HEK293 (cell line): ENCODE results near the gene LMOD3.

Source experiments
- CTCF ChIA-PET: fragments of 350-600 bp; formaldehyde crosslinking; extraction: SDS; loops from one replicate; lab custom pipeline; 2021; ENCODE audit warnings: antibody characterized with exemption; lab: Yijun Ruan, JAX
- POLR2A ChIA-PET: fragments of 300-600 bp; formaldehyde crosslinking; extraction: SDS; loops from one replicate; lab custom pipeline; 2020; ENCODE audit warnings: antibody characterized with exemption, inconsistent platforms; lab: Yijun Ruan, JAX
- H3K27ac ChIP-seq: fragments of 200-500 bp; sonication (Bioruptor generic); 2 replicates; pipeline ENCODE4 v1.5.1; 2014; ENCODE audit warnings: low read depth, low read length, control low read depth, inconsistent platforms; ENCODE audit errors: extremely low read depth
- H3K36me3 ChIP-seq, 2 experiments: fragments of 200-500 bp in 1 of 2; sonication (Bioruptor generic) in 1 of 2; 1 replicate in 1 of 2; 2 replicates in 1 of 2; pipeline ENCODE4 v1.5.1; 2014 to 2017; ENCODE audit warnings: inconsistent platforms in 2 of 2, low read length in 2 of 2; ENCODE audit not compliant: control insufficient read depth in 2 of 2, insufficient read depth in 1 of 2
- H3K4me1 ChIP-seq: fragments of 200-500 bp; sonication (Bioruptor generic); 2 replicates; pipeline ENCODE4 v1.5.1; 2014; ENCODE audit warnings: mild to moderate bottlenecking, low read length, inconsistent platforms; ENCODE audit not compliant: control insufficient read depth, insufficient read depth
- H3K4me3 ChIP-seq: 2 replicates; pipeline ENCODE4 v1.5.1; 2011; ENCODE audit warnings: low read depth, mild to moderate bottlenecking, control low read depth, low read length, moderate library complexity
- H3K9me3 ChIP-seq: fragments of 200-500 bp; sonication (Bioruptor generic); 2 replicates; pipeline ENCODE4 v1.5.1; 2014; ENCODE audit warnings: low read depth, low read length, inconsistent platforms; ENCODE audit not compliant: control insufficient read depth, insufficient read depth
- FEZF1 ChIP-seq: fragments of 450-650 bp; formaldehyde crosslinking; IDR thresholded peaks from 2 replicates; pipeline ENCODE4 v1.5.1; 2016; ENCODE audit warnings: missing biosample characterization, missing genetic modification characterization
- GLIS1 ChIP-seq: fragments of 450-650 bp; formaldehyde crosslinking; IDR thresholded peaks from 2 replicates; pipeline ENCODE4 v1.5.1; 2016; ENCODE audit warnings: missing biosample characterization, missing genetic modification characterization
- HOXA7 ChIP-seq: sonication (generic); formaldehyde crosslinking; IDR thresholded peaks from 2 replicates; pipeline ENCODE4 v1.8.1; 2022; ENCODE audit warnings: missing genetic modification reagents, borderline replicate concordance
- IKZF3 ChIP-seq: fragments of 450-650 bp; IDR thresholded peaks from 2 replicates; pipeline ENCODE4 v1.5.0; 2018; ENCODE audit warnings: missing biosample characterization, mild to moderate bottlenecking, missing genetic modification characterization, moderate library complexity
- MZF1 ChIP-seq: fragments of 450-650 bp; formaldehyde crosslinking; IDR thresholded peaks from 2 replicates; pipeline ENCODE4 v1.5.1; 2017; ENCODE audit warnings: missing biosample characterization, missing genetic modification characterization, borderline replicate concordance
- OSR2 ChIP-seq: fragments of 450-650 bp; formaldehyde crosslinking; IDR thresholded peaks from 2 replicates; pipeline ENCODE4 v1.5.1; 2016; ENCODE audit warnings: missing biosample characterization, missing genetic modification characterization
- TRIM28 ChIP-seq: IDR thresholded peaks from 2 replicates; pipeline ENCODE4 v1.6.1; 2011; ENCODE audit warnings: low read length, control low read depth, borderline replicate concordance
- YY1 ChIP-seq: fragments of 450-650 bp; formaldehyde crosslinking; IDR thresholded peaks from 2 replicates; pipeline ENCODE4 v1.5.1; 2018; ENCODE audit warnings: missing biosample characterization, missing genetic modification characterization
- ZBTB17 ChIP-seq: fragments of 450-650 bp; formaldehyde crosslinking; IDR thresholded peaks from 2 replicates; pipeline ENCODE4 v1.5.1; 2016; ENCODE audit warnings: missing biosample characterization, missing genetic modification characterization
- ZBTB20 ChIP-seq: fragments of 450-650 bp; formaldehyde crosslinking; IDR thresholded peaks from 2 replicates; pipeline ENCODE4 v1.5.1; 2016; ENCODE audit warnings: missing biosample characterization, missing genetic modification characterization
- ZBTB7A ChIP-seq: fragments of 450-650 bp; formaldehyde crosslinking; IDR thresholded peaks from 2 replicates; pipeline ENCODE4 v1.5.1; 2016; ENCODE audit warnings: low read depth, missing biosample characterization, missing genetic modification characterization
- ZFP37 ChIP-seq: fragments of 450-650 bp; formaldehyde crosslinking; IDR thresholded peaks from 2 replicates; pipeline ENCODE4 v1.5.1; 2016; ENCODE audit warnings: missing biosample characterization, missing genetic modification characterization
- ZNF335 ChIP-seq: fragments of 450-650 bp; formaldehyde crosslinking; conservative IDR thresholded peaks from 2 replicates; pipeline ENCODE4 v1.5.1; 2016; ENCODE audit warnings: missing biosample characterization, missing genetic modification characterization
- ZNF514 ChIP-seq: fragments of 450-650 bp; formaldehyde crosslinking; IDR thresholded peaks from 2 replicates; pipeline ENCODE4 v1.5.1; 2016; ENCODE audit warnings: missing biosample characterization, missing genetic modification characterization
- ZNF521 ChIP-seq: fragments of 450-650 bp; formaldehyde crosslinking; IDR thresholded peaks from 2 replicates; pipeline ENCODE4 v1.5.1; 2017; ENCODE audit warnings: missing biosample characterization, mild to moderate bottlenecking, missing genetic modification characterization
- ZNF571 ChIP-seq: fragments of 450-650 bp; formaldehyde crosslinking; IDR thresholded peaks from 2 replicates; pipeline ENCODE4 v1.5.0; 2017; ENCODE audit warnings: missing biosample characterization, missing genetic modification characterization
- ZNF600 ChIP-seq: fragments of 450-650 bp; formaldehyde crosslinking; IDR thresholded peaks from 2 replicates; pipeline ENCODE4 v1.5.1; 2016; ENCODE audit warnings: missing biosample characterization, missing genetic modification characterization
- ZNF629 ChIP-seq: fragments of 450-650 bp; formaldehyde crosslinking; IDR thresholded peaks from 2 replicates; pipeline ENCODE4 v1.5.1; 2017; ENCODE audit warnings: missing biosample characterization, missing genetic modification characterization
- ZNF664 ChIP-seq: fragments of 450-650 bp; formaldehyde crosslinking; IDR thresholded peaks from 2 replicates; pipeline ENCODE4 v1.5.1; 2016; ENCODE audit warnings: missing biosample characterization, missing genetic modification characterization
- ZSCAN30 ChIP-seq: fragments of 450-650 bp; IDR thresholded peaks from 2 replicates; pipeline ENCODE4 v1.5.1; 2018; ENCODE audit warnings: missing biosample characterization, mild to moderate bottlenecking, missing genetic modification characterization, moderate library complexity
- TF ChIP-seq, protein P1 (sequence below): fragments of 450-650 bp; formaldehyde crosslinking; IDR thresholded peaks from 2 replicates; pipeline ENCODE4 v1.5.1; 2016; ENCODE audit warnings: missing biosample characterization, missing genetic modification characterization
- TF ChIP-seq, protein P2 (sequence below): fragments of 450-650 bp; IDR thresholded peaks from 2 replicates; pipeline ENCODE4 v1.5.1; 2018; ENCODE audit warnings: missing biosample characterization, mild to moderate bottlenecking, missing genetic modification characterization

LMOD3 gene

DNA sequence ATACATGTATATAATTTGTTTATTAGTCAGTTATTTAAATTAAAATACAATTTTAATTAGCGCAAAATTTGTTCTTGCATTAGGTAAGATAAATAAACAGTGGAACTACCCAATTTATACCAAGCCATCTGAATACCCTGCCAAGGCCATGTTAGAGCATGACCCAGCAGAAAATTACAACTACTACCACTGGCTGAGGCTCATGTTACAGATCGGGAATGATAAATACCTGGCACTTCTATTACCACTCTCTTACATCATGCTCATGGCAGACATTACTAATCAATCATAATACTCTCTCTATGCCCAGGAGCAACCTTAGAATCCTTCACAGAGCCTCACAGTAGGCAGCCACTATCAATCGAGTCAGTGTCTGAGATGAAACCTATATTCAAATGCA, 21.2 kb upstream of the LMOD3 start (continued):
- TF ChIP-seq, protein P1, sequence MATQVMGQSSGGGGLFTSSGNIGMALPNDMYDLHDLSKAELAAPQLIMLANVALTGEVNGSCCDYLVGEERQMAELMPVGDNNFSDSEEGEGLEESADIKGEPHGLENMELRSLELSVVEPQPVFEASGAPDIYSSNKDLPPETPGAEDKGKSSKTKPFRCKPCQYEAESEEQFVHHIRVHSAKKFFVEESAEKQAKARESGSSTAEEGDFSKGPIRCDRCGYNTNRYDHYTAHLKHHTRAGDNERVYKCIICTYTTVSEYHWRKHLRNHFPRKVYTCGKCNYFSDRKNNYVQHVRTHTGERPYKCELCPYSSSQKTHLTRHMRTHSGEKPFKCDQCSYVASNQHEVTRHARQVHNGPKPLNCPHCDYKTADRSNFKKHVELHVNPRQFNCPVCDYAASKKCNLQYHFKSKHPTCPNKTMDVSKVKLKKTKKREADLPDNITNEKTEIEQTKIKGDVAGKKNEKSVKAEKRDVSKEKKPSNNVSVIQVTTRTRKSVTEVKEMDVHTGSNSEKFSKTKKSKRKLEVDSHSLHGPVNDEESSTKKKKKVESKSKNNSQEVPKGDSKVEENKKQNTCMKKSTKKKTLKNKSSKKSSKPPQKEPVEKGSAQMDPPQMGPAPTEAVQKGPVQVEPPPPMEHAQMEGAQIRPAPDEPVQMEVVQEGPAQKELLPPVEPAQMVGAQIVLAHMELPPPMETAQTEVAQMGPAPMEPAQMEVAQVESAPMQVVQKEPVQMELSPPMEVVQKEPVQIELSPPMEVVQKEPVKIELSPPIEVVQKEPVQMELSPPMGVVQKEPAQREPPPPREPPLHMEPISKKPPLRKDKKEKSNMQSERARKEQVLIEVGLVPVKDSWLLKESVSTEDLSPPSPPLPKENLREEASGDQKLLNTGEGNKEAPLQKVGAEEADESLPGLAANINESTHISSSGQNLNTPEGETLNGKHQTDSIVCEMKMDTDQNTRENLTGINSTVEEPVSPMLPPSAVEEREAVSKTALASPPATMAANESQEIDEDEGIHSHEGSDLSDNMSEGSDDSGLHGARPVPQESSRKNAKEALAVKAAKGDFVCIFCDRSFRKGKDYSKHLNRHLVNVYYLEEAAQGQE = no peak
- TF ChIP-seq ZNF664 (tag by site-specific recombination) = no peak
- TF ChIP-seq ZNF514 (tag by site-specific recombination) = no peak
- TF ChIP-seq ZNF629 (tag by site-specific recombination) = peak; percentile 91
- peak; percentile 87 for TF ChIP-seq IKZF3 (tag by site-specific recombination)
- no peak for TF ChIP-seq ZBTB20 (tag by site-specific recombination)

DNA sequence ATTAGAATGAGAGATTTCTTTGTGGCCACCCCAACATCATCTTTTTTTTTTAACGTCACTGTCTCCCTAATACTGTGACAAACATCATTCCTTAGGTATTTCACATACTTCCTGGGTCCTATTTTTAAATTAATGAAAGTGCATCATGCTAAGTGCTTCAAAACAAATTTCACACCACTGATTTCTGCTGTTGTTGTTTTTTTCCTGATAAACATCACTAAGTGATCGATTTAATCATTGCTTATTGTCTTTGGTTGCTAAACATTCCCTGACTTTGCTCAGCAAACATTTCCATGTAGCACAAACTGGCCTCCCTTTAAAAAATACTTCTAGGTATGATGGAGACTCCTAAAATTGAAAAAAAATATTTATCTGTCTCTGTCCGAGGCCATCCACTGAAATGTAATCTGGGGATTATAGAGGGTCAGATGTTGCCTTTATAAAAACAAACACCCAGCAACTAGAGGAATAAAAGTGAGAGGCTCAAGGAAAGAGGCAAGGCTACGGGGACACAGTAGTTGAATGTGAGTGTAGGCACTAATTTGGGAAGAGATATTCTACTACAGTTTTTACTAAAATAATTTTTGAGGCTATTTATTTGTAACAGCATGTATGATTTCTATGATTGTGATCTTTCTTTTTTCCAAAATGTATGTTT, 20.5 kb upstream of the LMOD3 start:
- no peak overlapping the region for H3K27ac ChIP-seq
- POLR2A ChIA-PET = no interaction called here

DNA sequence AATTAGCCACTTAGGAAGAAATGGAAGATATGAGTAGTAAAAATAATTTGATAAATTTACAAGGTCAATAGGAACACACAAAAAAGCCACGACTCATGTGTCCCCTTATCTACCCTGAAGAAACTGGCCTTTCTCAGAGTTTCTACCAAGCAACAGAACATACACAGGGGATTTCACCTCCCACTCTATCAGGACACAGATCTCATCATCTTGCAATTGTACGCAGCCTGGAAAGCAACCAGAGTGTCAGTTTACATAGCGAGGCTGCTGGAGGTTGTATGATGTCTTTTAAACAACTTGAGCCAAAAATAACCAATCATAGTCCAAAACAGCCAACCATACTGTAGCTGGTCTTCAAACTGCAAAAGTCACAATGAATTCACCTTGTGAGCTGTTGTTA, 19.7 kb upstream of the LMOD3 start:
- Histone ChIP-seq H3K27ac (no peak overlapping the region), H3K9me3 (no peaks in the 10 kb centered on the region), H3K4me3 (no peak overlapping the region), H3K4me1 (peaks cover 16% of the 10 kb centered on the region), H3K36me3 (no peaks in the 10 kb centered on the region)
- peak; percentile 35; the same call in 1 of the 2 replicates for TF ChIP-seq FEZF1 (tag by site-specific recombination)
- TF ChIP-seq ZNF629 (tag by site-specific recombination) = 0 out of 2 replicates have a peak, but pooled peaks have one; percentile 19
- peak; percentile 50; the same call in 1 of the 2 replicates for TF ChIP-seq MZF1 (tag by site-specific recombination)
- TF ChIP-seq IKZF3 (tag by site-specific recombination) = peak; percentile 39; the same call in 1 of the 2 replicates
- TF ChIP-seq, protein P2, sequence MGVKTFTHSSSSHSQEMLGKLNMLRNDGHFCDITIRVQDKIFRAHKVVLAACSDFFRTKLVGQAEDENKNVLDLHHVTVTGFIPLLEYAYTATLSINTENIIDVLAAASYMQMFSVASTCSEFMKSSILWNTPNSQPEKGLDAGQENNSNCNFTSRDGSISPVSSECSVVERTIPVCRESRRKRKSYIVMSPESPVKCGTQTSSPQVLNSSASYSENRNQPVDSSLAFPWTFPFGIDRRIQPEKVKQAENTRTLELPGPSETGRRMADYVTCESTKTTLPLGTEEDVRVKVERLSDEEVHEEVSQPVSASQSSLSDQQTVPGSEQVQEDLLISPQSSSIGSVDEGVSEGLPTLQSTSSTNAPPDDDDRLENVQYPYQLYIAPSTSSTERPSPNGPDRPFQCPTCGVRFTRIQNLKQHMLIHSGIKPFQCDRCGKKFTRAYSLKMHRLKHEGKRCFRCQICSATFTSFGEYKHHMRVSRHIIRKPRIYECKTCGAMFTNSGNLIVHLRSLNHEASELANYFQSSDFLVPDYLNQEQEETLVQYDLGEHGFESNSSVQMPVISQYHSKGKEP (tag by site-specific recombination) = peak; percentile 76
- TF ChIP-seq YY1 (tag by site-specific recombination) = no peak
- TF ChIP-seq ZNF571 (tag by site-specific recombination) = no peak
- peak; percentile 80 for TF ChIP-seq GLIS1
- no peak for TF ChIP-seq HOXA7 (CRISPR knock-in tag)
- peak; percentile 29; the same call in 1 of the 2 replicates for TF ChIP-seq ZBTB17 (tag by site-specific recombination)
- peak; percentile 59; the same call in 1 of the 2 replicates for TF ChIP-seq TRIM28
- TF ChIP-seq OSR2 (tag by site-specific recombination) = peak; percentile 56; the same call in 1 of the 2 replicates
- peak; percentile 64; the same call in 1 of the 2 replicates for TF ChIP-seq ZSCAN30 (tag by site-specific recombination)
- 0 out of 2 replicates have a peak, but pooled peaks have one; percentile 44 for TF ChIP-seq ZNF600
- no peak for TF ChIP-seq ZFP37 (tag by site-specific recombination)
- ChIA-PET POLR2A (no interaction called here), CTCF (interaction anchor here (0.7 to 0.8 kb wide), 2 partner anchors 12 to 22 kb away, joined by 3 to 6 read pairs; no protein-coding TSS in a partner anchor)

More for the DNA sequence above, 20.5 kb upstream of the LMOD3 start:
- TF ChIP-seq ZNF521 (tag by site-specific recombination) (no peak), ZNF335 (tag by site-specific recombination) (0 out of 2 replicates have a peak, but pooled peaks have one; percentile 12), ZBTB7A (tag by site-specific recombination) (no peak)
- Histone ChIP-seq H3K4me1 (peaks cover 16% of the 10 kb centered on the region), H3K4me3 (no peak overlapping the region), H3K9me3 (no peaks in the 10 kb centered on the region), H3K36me3 (no peaks in the 10 kb centered on the region)
- CTCF ChIA-PET = interaction anchor here (0.7 kb wide), 1 partner anchor 13 kb away, joined by 6 read pairs; no protein-coding TSS in a partner anchor
